HTR-8/SVneo (cell line): Measurements from ENCODE around the gene PHTF1.
"Not testable (repeated sequence)": the region's sequence is repeated elsewhere in the genome, so short reads cannot be mapped to it uniquely, and the experiment has no call there.

Experiments used
- DNase-seq: peaks from one replicate; pipeline ENCODE4 v3.0.0; 2011; ENCODE audit warnings: low spot score, mixed read lengths; ENCODE audit not compliant: insufficient read length
- FAIRE-seq: peaks from 2 replicates; lab custom pipeline; 2011; peaks lifted over from hg19 to GRCh38; lab: Jason Lieb, UNC

Gene PHTF1

GRCh38 chr1:113780374-113781146 is 21.3 kb upstream of the PHTF1 start:
- FAIRE-seq (no peak), DNase-seq (no peak)

GRCh38 chr1:113779542-113779941 is 20.3 kb upstream of the PHTF1 start:
- no peak for FAIRE-seq
- DNase-seq: no peak

GRCh38 chr1:113777561-113777960 is 18.3 kb upstream of the PHTF1 start:
- DNase-seq (no peak), FAIRE-seq (no peak)

- FAIRE-seq: no peak
These were observed 10.7 kb upstream of the PHTF1 start for GRCh38 chr1:113770031-113770430.

GRCh38 chr1:113769601-113769970 is 10.3 kb upstream of the PHTF1 start:
- no peak for DNase-seq
- FAIRE-seq: no peak

More at GRCh38 chr1:113770031-113770430, 10.7 kb upstream of the PHTF1 start:
- no peak for DNase-seq

GRCh38 chr1:113768916-113769600 is 9.8 kb upstream of the PHTF1 start:
- FAIRE-seq: no peak
- DNase-seq: no peak

- no peak for DNase-seq
These were observed 6.3 kb upstream of the PHTF1 start for GRCh38 chr1:113765306-113766230.

GRCh38 chr1:113763661-113764060 is 4.4 kb upstream of the PHTF1 start:
- FAIRE-seq (no peak), DNase-seq (no peak)

More at GRCh38 chr1:113765306-113766230, 6.3 kb upstream of the PHTF1 start:
- FAIRE-seq: no peak

GRCh38 chr1:113761937-113762336 is 2.7 kb upstream of the PHTF1 start:
- no peak for DNase-seq
- FAIRE-seq: no peak

GRCh38 chr1:113760102-113761080 is 1.1 kb upstream of the PHTF1 start:
- FAIRE-seq (no peak), DNase-seq (no peak)

- FAIRE-seq (no peak), DNase-seq (peak; percentile 20)
These were observed 504 bp downstream of the PHTF1 start for GRCh38 chr1:113758631-113759332.

- FAIRE-seq (no peak), DNase-seq (no peak)
These were observed 2.8 kb downstream of the PHTF1 start for GRCh38 chr1:113756461-113756860.

- not testable (repeated sequence) for DNase-seq, FAIRE-seq
These were observed 6.0 kb downstream of the PHTF1 start for GRCh38 chr1:113753333-113753732.

GRCh38 chr1:113751516-113751915 is 7.8 kb downstream of the PHTF1 start:
- DNase-seq: no peak
- FAIRE-seq: no peak

- FAIRE-seq (no peak), DNase-seq (no peak)
These were observed 8.2 kb downstream of the PHTF1 start for GRCh38 chr1:113751114-113751513.

- no peak for FAIRE-seq
These were observed 9.9 kb downstream of the PHTF1 start for GRCh38 chr1:113749402-113749801.

GRCh38 chr1:113747376-113747775 is 11.9 kb downstream of the PHTF1 start:
- FAIRE-seq (no peak), DNase-seq (peak; percentile 29)

More at GRCh38 chr1:113749402-113749801, 9.9 kb downstream of the PHTF1 start:
- DNase-seq: no peak

- DNase-seq: no peak
- FAIRE-seq: no peak
These were observed 13.9 kb downstream of the PHTF1 start for GRCh38 chr1:113745425-113745824.

GRCh38 chr1:113744114-113744513 is 15.2 kb downstream of the PHTF1 start:
- no peak for DNase-seq
- FAIRE-seq: no peak
